Measurements from ENCODE around the gene OBP2A. TPM values are rescaled to one million over a fixed set of nuclear protein-coding genes. Genes with fewer than 3 reads are reported as not detected.

OBP2A gene
- total RNA-seq, 4 donors from 2014 or later = not detected

- TF ChIP-seq POLR2A (IDR thresholded peaks at IDR 0.05) (no peak), CTCF (IDR thresholded peaks at IDR 0.05) (no peak)
- intact Hi-C loops (cut with DNase I) = no loop called here
Observed at GRCh38 chr9:135590486-135591079, 44.7 kb downstream of the OBP2A start.

GRCh38 chr9:135591506-135592330 lies 45.8 kb downstream of the OBP2A start:
- no peaks in the 10 kb centered on the region for H3K36me3 ChIP-seq
- H3K27ac ChIP-seq = no peak overlapping the region
- intact Hi-C loops (cut with DNase I) = no loop called here
- WGBS, 2 donors = 72 to 87% methylated on average over 5 to 19 of the region's 22 CpGs
- no peaks in the 10 kb centered on the region for H3K27me3 ChIP-seq
- H3K9me3 ChIP-seq = no peaks in the 10 kb centered on the region
- DNase-seq = no peak
- no peak for TF ChIP-seq CTCF (IDR thresholded peaks at IDR 0.05)
- TF ChIP-seq POLR2A (IDR thresholded peaks at IDR 0.05) = no peak
- no peaks in the 10 kb centered on the region for H3K4me1 ChIP-seq
- H3K4me3 ChIP-seq (replicated peaks in 1 of 3) = no peak overlapping the region

More at GRCh38 chr9:135590486-135591079, 44.7 kb downstream of the OBP2A start:
- H3K4me1 ChIP-seq = no peaks in the 10 kb centered on the region
- H3K36me3 ChIP-seq = no peaks in the 10 kb centered on the region
- no peaks in the 10 kb centered on the region for H3K27me3 ChIP-seq
- no peaks in the 10 kb centered on the region for H3K9me3 ChIP-seq
- DNase-seq = no peak
- H3K4me3 ChIP-seq (replicated peaks in 1 of 3) = no peak overlapping the region
- H3K27ac ChIP-seq = no peak overlapping the region
- WGBS, 2 donors = 80 to 84% methylated on average over 19 to 24 of the region's 25 CpGs

GRCh38 chr9:135592331-135592590 lies 46.3 kb downstream of the OBP2A start:
- intact Hi-C loops (cut with DNase I) = no loop called here
- Histone ChIP-seq H3K4me1 (no peaks in the 10 kb centered on the region), H3K27me3 (no peaks in the 10 kb centered on the region), H3K9me3 (no peaks in the 10 kb centered on the region), H3K4me3 (replicated peaks in 1 of 3) (no peak overlapping the region), H3K27ac (no peak overlapping the region), H3K36me3 (no peaks in the 10 kb centered on the region)
- DNase-seq = no peak
- 86% methylated on average over 5 of the region's 5 CpGs; no CpG with 5 or more reads in 1 of the 2 donors for WGBS, 2 donors
- TF ChIP-seq POLR2A (IDR thresholded peaks at IDR 0.05) (no peak), CTCF (IDR thresholded peaks at IDR 0.05) (no peak)

GRCh38 chr9:135592625-135593024 lies 46.7 kb downstream of the OBP2A start:
- no peaks in the 10 kb centered on the region for H3K4me1 ChIP-seq
- H3K9me3 ChIP-seq = no peaks in the 10 kb centered on the region
- WGBS, 2 donors = 75 to 76% methylated on average over 6 to 7 of the region's 13 CpGs
- no peaks in the 10 kb centered on the region for H3K27me3 ChIP-seq
- intact Hi-C loops (cut with DNase I) = no loop called here
- no peak overlapping the region for H3K4me3 ChIP-seq (replicated peaks in 1 of 3)
- H3K36me3 ChIP-seq = no peaks in the 10 kb centered on the region
- no peak for DNase-seq
- no peak overlapping the region for H3K27ac ChIP-seq
- TF ChIP-seq CTCF (IDR thresholded peaks at IDR 0.05) (no peak), POLR2A (IDR thresholded peaks at IDR 0.05) (no peak)

- DNase-seq = no peak
- H3K36me3 ChIP-seq = no peaks in the 10 kb centered on the region
- no peaks in the 10 kb centered on the region for H3K4me1 ChIP-seq
- no peaks in the 10 kb centered on the region for H3K27me3 ChIP-seq
- WGBS, 2 donors = 83% methylated on average over 2 of the region's 2 CpGs
- no peak for TF ChIP-seq POLR2A (IDR thresholded peaks at IDR 0.05)
- no peak for TF ChIP-seq CTCF (IDR thresholded peaks at IDR 0.05)
- intact Hi-C loops (cut with DNase I) = no loop called here
- no peaks in the 10 kb centered on the region for H3K9me3 ChIP-seq
- no peak overlapping the region for H3K4me3 ChIP-seq (replicated peaks in 1 of 3)
- H3K27ac ChIP-seq = no peak overlapping the region
Observed at GRCh38 chr9:135596211-135596610, 50.3 kb downstream of the OBP2A start.
